ENCODE data around the gene NHLRC1. TPM values are rescaled to one million over a fixed set of nuclear protein-coding genes. Genes with fewer than 3 reads are reported as not detected.

NHLRC1 gene
- total and polyA plus RNA-seq, 2 of the 8 experiments (the other 6 are each of a cell fraction or from before 2014, with no cell fraction given), result 0.57 to 0.58 TPM

DNA sequence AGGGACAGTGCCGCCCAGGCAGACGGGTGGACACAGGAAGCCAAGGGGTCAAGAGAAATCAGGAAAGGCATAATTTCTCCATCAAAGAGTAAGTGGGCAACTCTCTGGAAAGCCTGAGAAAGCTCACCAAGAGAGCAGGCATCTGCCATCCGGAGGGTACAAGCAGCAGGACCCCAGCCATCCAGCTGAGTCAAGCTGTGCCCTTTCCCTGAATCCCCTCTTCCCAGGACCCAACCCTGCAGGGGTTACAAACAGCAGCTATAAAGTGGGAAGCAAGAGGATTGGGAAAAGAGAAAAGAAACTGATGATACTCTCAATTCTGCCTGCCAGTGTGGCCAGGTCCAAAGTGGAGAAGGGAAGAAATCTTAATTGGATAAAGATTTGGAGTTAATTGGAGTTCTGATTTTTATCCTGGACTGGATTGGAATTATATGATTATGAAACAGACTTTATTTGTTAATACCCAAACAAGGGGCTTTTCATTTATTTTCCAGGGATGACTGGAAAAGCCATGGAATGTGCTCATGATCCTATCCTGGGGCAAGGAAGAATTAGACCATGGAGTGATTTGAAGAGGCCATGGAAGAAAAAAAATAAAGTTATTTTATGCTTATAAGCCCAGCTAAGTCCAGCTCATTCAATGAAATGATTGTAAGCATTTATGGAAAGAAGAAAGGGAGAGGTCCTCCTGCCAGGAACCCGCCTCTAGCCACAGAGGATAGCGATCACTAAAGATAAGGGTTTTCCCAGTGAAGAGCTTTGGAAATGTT lies 34.9 kb downstream of the NHLRC1 start (continued):
- TF ChIP-seq NRF1 (IDR thresholded peaks at IDR 0.05; ENCODE audit: low read depth, low read length) (no peak), BCL11A (IDR thresholded peaks at IDR 0.05; ENCODE audit: low read depth in 2 of 2, low read length in 2 of 2) (no peak), HDAC2 (IDR thresholded peaks at IDR 0.05; ENCODE audit: borderline replicate concordance in 1 of 2, low read depth in 2 of 2, low read length in 2 of 2) (no peak), GTF2F1 (IDR thresholded peaks at IDR 0.05; ENCODE audit: borderline replicate concordance, low read depth, low read length) (no peak), ASH2L (IDR thresholded peaks at IDR 0.05; ENCODE audit: low read length) (no peak), FOSL1 (IDR thresholded peaks at IDR 0.05; ENCODE audit: insufficient read depth, low read depth, low read length) (no peak), TBP (IDR thresholded peaks at IDR 0.05; ENCODE audit: low read depth, low read length) (no peak), SAP30 (IDR thresholded peaks at IDR 0.05; ENCODE audit: insufficient read depth, insufficient replicate concordance, low read length) (no peak), EP300 (IDR thresholded peaks at IDR 0.05; ENCODE audit: borderline replicate concordance in 1 of 2, low read depth in 2 of 2, low read length in 2 of 2) (no peak)
